AG08395 (cell line): Measurements from ENCODE around the gene FNDC3B.
A peak's percentile ranks its signal among the peaks of the same experiment; 100 is the strongest.

Experiments
- DNase-seq: peaks from one replicate; pipeline ENCODE4 v3.0.0; 2012; ENCODE audit warnings: mixed read lengths, low spot score

Gene FNDC3B

DNA sequence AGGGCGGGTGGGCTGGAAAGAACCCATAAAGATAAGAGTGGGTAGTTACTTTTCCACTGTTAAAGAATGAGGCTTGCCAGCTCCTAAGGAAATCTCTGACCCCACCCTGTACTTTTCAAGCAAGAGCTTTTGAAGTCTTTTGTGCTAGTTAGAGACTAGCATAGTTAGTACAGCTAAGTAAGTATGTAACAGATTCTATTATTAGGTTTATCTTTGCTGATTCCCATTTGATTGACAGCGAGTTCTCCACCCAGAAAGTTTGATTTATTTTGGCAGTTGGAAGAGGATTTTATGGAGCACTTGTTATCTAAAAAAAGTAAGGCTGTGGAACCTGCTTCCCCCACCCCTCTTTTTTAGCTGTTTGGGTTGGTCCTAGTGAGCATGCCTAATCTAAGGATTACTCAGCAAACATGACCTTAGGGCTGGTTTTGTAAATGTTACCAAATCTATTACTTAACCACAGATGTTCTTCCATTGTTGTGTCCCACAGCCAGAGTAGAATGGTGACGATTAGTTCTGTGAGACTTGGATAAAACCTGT, 57.6 kb downstream of the FNDC3B start:
- peak; percentile 54 for DNase-seq

DNA sequence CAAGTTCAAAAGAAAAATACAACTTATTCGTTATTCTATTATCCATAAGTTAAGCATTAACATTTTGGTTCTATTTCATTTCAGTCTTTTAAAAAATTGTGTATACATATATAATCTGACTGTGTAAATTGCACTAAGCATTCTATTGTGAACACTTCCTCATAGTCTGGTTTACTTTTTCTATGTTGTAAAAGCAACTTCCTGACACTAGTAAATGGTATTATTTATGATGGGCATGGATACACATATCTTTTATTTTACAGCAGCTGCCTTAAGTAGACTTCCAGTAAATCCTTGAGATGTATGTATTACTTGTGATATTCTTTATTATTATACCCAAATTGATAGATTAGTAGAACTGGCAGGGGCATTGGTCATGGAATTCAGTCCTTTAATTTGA, 58.2 kb downstream of the FNDC3B start:
- no peak for DNase-seq

DNA sequence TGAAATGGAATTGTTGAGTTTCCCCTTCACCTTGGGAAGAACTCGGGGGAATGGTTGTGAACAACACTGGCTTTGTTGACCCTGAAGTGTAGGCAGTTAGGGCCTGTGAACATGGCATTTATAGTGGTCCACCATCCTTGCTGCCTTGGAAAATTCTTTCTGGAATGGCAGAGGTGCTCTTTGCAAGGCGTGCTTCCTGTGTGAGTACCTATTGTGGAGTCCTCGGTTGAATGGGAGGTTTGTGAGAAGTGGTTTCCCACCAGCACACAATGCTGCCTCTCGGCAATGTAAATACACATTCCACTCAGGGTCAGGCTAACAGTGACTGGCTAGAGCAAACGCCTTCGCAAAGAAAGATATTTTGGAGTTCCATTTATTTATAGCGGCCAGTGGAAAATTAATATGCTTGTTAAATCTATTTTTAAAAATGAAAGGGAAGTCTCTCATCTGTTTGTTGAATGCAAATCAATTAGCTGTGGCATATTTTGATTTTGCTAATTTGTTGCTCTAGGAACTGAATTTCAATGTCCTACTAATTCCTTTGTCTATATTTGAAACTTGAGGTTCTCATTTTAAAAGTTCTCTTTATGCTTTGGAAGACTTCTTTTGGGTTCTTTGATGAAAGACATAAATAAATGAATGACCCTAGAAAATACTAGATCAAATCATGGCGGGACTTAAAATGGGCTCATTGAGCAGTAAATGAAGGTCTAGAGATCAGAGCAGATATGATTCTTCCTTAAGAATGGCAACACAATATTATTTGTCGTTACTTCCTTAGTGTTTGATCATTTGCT, 59.5 kb downstream of the FNDC3B start:
- DNase-seq = no peak

DNA sequence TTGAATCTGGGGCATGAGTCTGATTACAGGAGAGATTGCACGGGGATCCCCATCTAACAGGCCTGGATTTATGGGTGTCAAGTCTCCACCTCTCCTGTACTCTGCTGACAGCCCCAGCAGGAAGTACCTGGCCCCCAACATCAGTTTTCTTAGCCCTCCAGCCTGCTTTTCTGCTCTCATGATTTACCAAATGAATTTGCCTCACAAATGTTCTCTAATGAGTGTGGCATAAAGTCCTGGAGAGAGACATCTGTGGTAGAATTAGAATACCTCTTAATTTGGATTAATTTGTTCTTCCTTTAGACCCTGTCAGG, 60.1 kb downstream of the FNDC3B start:
- no peak for DNase-seq

- no peak for DNase-seq
Measured at GRCh38 chr3:172100482-172100881, 61.1 kb downstream of the FNDC3B start.

DNA sequence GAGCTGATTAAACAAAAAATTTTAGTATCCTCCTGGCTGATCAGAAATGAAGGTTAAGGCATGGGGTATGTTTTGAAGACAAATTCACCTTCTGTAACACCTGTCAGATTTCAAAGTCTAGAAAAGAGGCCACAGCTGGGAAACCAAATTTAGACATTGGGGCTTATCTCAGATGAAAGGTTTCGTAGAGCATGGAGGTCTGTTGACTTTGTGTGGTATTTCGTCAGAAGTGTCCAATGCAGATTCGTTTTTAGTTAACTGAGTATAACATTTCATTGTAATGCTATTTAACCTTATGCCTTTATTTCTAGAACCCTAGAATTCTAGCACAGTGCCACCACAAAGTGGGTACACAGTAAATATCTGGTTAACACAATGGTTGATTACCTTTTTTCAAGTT, 61.7 kb downstream of the FNDC3B start:
- no peak for DNase-seq

- no peak for DNase-seq
Measured at GRCh38 chr3:172102123-172102882, 62.9 kb downstream of the FNDC3B start.

- DNase-seq = no peak
Measured at GRCh38 chr3:172102883-172103310, 63.5 kb downstream of the FNDC3B start.

DNA sequence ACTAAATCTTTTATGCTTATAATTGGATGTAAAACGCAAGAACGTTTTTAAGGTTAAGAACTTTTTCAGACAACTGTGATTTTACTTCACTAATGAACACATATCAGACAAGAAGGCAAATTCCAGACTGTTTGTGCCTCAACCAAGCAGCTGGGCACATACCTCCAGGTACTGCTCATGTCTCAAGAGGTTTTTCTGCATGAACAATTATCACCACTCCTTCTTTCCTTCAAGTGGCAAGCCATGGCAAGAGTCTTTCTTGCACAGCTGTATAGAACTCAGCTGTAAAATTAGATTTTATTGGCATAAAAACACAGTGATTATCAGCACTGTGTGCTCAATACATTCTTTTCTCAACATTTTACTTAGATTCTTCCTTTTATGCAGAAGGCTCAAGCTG, 64.3 kb downstream of the FNDC3B start:
- peak; percentile 47 for DNase-seq

GRCh38 chr3:172104471-172105072, 65.2 kb downstream of the FNDC3B start:
- DNase-seq = no peak

DNA sequence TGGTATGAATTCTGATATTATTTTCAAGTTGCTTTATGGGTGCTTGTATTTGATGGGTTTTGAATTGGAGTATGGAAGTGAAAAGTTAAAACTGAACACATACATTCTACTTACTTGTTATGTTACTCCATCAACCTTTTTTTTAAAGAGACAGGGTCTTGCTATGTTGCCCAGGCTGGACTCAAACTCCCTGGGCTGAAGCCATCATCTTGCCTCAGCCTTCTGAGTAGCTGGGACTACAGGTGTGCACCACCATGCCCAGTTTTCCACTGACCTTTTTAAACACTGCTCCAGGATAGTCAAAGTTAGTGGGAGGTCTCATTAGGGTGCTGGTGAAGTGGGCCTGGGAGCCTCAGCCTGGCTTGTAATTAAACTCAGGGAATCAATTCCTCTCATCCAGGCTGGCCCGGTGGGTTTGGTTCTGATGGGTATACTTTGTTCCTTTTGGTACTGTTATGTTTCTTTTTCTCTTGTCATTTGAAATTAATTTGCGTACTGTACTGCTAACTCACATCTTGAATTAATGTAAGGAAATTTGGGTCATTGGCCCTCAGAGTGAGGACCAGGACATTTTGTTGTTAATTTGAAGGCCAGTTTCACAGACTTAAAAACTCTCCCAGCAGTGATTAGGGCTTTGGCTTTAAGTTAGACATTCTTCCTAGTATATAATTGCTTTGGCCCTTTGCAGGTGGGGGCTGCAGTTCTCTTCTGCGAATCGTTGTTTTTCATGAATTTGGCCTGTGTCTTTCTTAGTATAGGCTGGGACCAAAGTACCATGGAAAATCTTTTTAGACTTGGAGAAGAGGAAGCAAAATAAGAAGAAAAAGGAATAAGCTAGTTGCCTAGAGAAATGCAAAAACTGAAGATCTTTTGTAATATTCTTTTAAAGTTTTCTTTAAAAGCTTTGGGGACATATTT, 66.9 kb downstream of the FNDC3B start:
- no peak for DNase-seq

- DNase-seq = no peak
Measured at GRCh38 chr3:172106989-172107388, 67.6 kb downstream of the FNDC3B start.

DNA sequence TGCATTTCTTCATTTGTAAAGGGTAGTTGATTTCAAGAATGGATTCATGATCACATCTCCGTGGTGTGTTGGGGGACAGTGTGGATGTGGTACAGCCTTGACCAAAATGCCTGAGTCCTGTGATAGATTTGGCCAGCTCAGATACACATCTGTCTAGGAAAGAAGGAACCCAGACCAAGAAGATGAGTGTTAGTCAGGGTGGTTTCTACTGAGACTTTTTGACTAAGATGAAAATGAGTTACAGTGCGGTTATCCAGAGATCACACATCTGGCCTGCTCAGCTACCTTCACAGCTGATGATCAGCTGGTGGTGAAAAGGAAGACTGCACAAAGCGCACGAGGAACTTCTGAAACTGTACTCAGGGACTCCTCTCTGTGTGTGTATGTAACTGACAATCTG, 68.0 kb downstream of the FNDC3B start:
- DNase-seq = peak; percentile 24

DNA sequence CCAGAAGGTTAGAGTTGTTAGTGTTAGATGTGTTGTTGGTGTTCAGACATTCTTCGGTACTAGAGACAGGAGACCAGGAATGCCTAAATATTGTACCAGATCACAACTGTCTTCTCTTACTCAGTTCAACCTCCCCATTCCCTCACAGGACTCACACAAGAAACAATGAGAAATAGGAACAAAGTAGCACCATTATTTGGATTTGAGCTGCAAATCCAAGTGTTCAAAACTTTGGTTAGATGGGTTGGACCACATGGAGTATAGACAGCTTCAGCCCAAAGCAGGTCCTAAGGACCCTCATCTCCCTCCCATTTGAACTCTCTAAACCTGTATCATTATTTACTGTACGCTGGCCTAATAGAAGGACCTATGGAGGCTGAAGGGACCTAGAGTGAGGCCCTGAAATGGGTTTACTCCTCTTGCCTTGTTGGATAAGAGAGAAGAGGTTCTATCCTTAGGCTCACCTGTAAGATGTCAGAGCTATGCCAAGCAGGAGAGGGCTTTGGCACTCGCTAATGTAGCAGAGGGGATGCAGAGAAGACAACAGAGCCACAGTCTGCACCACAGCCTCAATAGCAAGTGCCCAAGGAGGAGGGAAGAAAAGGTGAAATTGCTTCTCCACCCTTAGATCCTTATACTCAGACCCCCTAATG, 70.9 kb downstream of the FNDC3B start:
- no peak for DNase-seq

DNA sequence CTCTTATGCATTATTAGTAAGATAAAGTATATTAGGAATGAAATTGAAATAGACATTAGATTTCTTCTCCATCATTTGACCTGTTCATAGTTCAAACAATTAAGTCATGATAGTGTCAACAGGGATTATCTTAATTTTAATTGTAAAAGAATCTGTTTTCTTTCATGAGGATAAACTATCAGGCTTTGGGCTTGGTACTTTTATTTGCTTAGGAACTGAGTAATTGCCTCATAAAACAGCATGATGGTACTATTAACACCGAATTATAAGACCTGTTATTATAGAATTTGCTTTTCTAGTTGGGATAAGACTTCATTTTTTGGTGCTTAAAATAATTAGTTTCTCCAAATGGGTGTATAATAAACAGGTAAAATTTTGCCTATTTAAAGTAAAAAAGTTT, 71.8 kb downstream of the FNDC3B start:
- no peak for DNase-seq

GRCh38 chr3:172112078-172112733, 72.8 kb downstream of the FNDC3B start:
- DNase-seq = no peak

GRCh38 chr3:172112734-172113120, 73.3 kb downstream of the FNDC3B start:
- no peak for DNase-seq

GRCh38 chr3:172113710-172114109, 74.3 kb downstream of the FNDC3B start:
- no peak for DNase-seq

- DNase-seq = no peak
Measured at GRCh38 chr3:172115059-172115458, 75.7 kb downstream of the FNDC3B start.

GRCh38 chr3:172115787-172116186, 76.4 kb downstream of the FNDC3B start:
- DNase-seq = no peak

DNA sequence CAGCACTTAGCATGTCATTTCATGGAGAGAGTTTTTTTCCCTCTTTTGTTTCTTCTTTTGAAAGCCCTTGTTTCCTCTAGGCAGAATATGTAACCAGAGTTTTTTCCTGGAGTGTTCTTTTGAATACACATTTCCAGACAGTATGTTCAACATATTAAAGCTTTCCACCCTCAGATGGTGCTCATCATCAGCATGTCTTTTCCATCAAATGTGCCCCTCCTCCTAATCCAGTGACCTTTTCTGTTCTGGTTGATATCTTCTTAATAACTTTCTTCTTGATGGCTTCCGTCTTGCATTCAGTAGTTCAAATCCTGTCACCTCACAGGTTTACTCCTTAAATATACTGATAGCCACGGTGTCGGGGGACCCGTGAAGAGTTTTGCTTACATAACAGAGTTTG, 78.6 kb downstream of the FNDC3B start:
- no peak for DNase-seq
